Hepatocyte (in vitro differentiated cells): Measurements from ENCODE around the gene RNF115. TPM values are rescaled to one million over a fixed set of nuclear protein-coding genes. Genes with fewer than 3 reads are reported as not detected.
A peak's percentile ranks its signal among the peaks of the same experiment; 100 is the strongest.

Experiments used
- DNase-seq: peaks from one replicate; pipeline ENCODE4 v3.0.0-alpha.2; 2016; ENCODE audit warnings: low spot score
- H2AFZ ChIP-seq: fragments of 200-600 bp; sonication (generic); 2 replicates; pipeline ENCODE4 v1.6.0; 2016; ENCODE audit warnings: antibody characterized with exemption, mild to moderate bottlenecking
- H3K27ac ChIP-seq: fragments of 200-600 bp; sonication (generic); 2 replicates; pipeline ENCODE4 v1.5.1; 2016; ENCODE audit warnings: mild to moderate bottlenecking
- H3K27me3 ChIP-seq: fragments of 200-600 bp; sonication (generic); 2 replicates; pipeline ENCODE4 v1.6.1; 2016
- H3K36me3 ChIP-seq: fragments of 200-600 bp; sonication (generic); replicated peaks from 2 replicates; pipeline ENCODE4 v1.5.1; 2016; ENCODE audit warnings: low read depth; ENCODE audit not compliant: insufficient read depth
- H3K4me1 ChIP-seq: fragments of 200-600 bp; sonication (generic); 2 replicates; pipeline ENCODE4 v1.5.1; 2016; ENCODE audit warnings: mild to moderate bottlenecking, moderate library complexity; ENCODE audit not compliant: insufficient read depth
- H3K4me2 ChIP-seq: fragments of 200-600 bp; sonication (generic); 2 replicates; pipeline ENCODE4 v1.6.0; 2016
- H3K4me3 ChIP-seq: fragments of 200-600 bp; sonication (generic); 2 replicates; pipeline ENCODE4 v1.5.1; 2016; ENCODE audit warnings: mild to moderate bottlenecking
- H3K79me2 ChIP-seq: fragments of 200-600 bp; sonication (generic); 2 replicates; pipeline ENCODE4 v1.6.0; 2017; ENCODE audit warnings: mild to moderate bottlenecking
- H3K9me2 ChIP-seq: fragments of 200-600 bp; sonication (generic); replicated peaks from 2 replicates; pipeline ENCODE4 v1.6.0; 2017; ENCODE audit warnings: mild to moderate bottlenecking; ENCODE audit not compliant: insufficient read depth
- H3K9me3 ChIP-seq: fragments of 200-600 bp; sonication (generic); 2 replicates; pipeline ENCODE4 v1.5.1; 2016; ENCODE audit warnings: low read depth, mild to moderate bottlenecking
- H4K20me1 ChIP-seq: fragments of 200-600 bp; sonication (generic); 2 replicates; pipeline ENCODE4 v1.6.0; 2016; ENCODE audit warnings: mild to moderate bottlenecking; ENCODE audit not compliant: insufficient read depth, poor library complexity, severe bottlenecking
- EZH2 ChIP-seq: fragments of 200-600 bp; sonication (generic); IDR thresholded peaks from 2 replicates; pipeline ENCODE4 v1.6.1; 2016; ENCODE audit warnings: antibody characterized with exemption, mild to moderate bottlenecking, borderline replicate concordance
- EZH2phosphoT487 ChIP-seq: fragments of 200-600 bp; sonication (generic); IDR thresholded peaks from one replicate; pipeline ENCODE4 v1.6.1; 2018; ENCODE audit warnings: antibody characterized with exemption, mild to moderate bottlenecking, low read depth, moderate library complexity; ENCODE audit not compliant: unreplicated experiment, severe bottlenecking
- WGBS: methylation state at CpG from one replicate; pipeline ENCODE4 v1.1.6; 2016; ENCODE audit warnings: low lambda C conversion rate; ENCODE audit errors: missing lambda C conversion rate; 5-methylcytosine and 5-hydroxymethylcytosine counted together
- polyA plus RNA-seq: library from polyadenylated mRNA; unstranded; fragments of >200 nt; fragmentation: Nextera tagmentation; extraction: Ambion mirVana; gene quantifications from 2 replicates; pipeline ENCODE4 v1.2.1, GENCODE V29; 2016
- total RNA-seq: library from RNA; depleted of rRNA; stranded (reverse); fragments of >200 nt; gene quantifications from 2 replicates; pipeline ENCODE4 v1.2.3, GENCODE V29; 2014
- TF ChIP-seq, protein P1 (sequence below): fragments of 200-600 bp; sonication (generic); IDR thresholded peaks from 2 replicates; pipeline ENCODE4 v1.5.1; 2016; ENCODE audit warnings: antibody characterized with exemption, mild to moderate bottlenecking; ENCODE audit not compliant: poor library complexity

The RNF115 gene
- total and polyA plus RNA-seq, 2 experiments from 2014 or later: 8.6 to 13.7 TPM

DNA sequence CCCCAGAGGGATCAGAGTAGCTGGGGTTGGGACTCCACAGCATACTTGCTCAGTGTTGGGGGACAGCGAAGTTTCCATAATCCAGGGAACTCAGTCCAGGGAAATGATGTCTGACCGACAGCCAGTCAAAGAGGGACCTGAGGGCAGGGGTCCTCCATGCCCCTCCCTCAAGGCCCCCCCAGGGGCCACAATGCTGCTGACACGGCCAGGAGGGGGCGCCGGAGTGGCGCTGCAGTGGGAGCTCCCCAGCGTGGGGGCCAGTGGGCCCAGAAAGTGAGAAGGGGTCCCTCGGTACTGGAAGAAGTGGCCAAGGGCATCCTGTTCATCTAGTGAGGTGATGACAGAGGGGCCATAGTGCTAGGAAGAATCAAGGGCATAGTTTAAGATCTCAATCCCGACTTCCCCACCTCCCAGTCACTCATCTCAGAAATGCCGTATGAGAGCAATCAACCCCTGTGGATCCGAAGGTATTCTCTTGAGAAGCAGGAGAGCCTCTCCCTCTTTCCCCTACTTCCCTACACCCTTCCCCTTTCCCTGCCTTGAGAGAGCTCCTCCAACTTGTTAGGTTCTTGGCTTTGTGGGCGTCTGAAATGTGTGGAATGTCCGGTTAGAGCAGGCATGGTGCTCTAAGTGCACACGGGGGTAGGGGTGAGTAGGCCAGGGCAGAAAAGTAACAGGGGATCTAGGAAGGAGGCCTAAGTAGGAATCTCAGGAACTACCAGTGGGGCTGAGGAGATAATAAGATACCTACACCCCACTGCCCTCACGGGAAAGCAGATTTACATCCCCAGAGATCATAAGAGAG, 25.7 kb upstream of the RNF115 start:
- no peak for DNase-seq
- Histone ChIP-seq H3K9me2 (no peaks in the 10 kb centered on the region), H3K4me2 (no peak overlapping the region), H4K20me1 (no peaks in the 10 kb centered on the region), H3K27me3 (no peaks in the 10 kb centered on the region), H2AFZ (no peak overlapping the region), H3K79me2 (no peaks in the 10 kb centered on the region), H3K36me3 (no peaks in the 10 kb centered on the region), H3K27ac (no peak overlapping the region), H3K9me3 (no peaks in the 10 kb centered on the region), H3K4me1 (peaks cover 5% of the 10 kb centered on the region), H3K4me3 (no peak overlapping the region)
- TF ChIP-seq, protein P1, sequence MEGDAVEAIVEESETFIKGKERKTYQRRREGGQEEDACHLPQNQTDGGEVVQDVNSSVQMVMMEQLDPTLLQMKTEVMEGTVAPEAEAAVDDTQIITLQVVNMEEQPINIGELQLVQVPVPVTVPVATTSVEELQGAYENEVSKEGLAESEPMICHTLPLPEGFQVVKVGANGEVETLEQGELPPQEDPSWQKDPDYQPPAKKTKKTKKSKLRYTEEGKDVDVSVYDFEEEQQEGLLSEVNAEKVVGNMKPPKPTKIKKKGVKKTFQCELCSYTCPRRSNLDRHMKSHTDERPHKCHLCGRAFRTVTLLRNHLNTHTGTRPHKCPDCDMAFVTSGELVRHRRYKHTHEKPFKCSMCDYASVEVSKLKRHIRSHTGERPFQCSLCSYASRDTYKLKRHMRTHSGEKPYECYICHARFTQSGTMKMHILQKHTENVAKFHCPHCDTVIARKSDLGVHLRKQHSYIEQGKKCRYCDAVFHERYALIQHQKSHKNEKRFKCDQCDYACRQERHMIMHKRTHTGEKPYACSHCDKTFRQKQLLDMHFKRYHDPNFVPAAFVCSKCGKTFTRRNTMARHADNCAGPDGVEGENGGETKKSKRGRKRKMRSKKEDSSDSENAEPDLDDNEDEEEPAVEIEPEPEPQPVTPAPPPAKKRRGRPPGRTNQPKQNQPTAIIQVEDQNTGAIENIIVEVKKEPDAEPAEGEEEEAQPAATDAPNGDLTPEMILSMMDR: peak; percentile 25
- TF ChIP-seq EZH2phosphoT487: no peak
- 77% methylated on average over 10 of the region's 15 CpGs for WGBS

DNA sequence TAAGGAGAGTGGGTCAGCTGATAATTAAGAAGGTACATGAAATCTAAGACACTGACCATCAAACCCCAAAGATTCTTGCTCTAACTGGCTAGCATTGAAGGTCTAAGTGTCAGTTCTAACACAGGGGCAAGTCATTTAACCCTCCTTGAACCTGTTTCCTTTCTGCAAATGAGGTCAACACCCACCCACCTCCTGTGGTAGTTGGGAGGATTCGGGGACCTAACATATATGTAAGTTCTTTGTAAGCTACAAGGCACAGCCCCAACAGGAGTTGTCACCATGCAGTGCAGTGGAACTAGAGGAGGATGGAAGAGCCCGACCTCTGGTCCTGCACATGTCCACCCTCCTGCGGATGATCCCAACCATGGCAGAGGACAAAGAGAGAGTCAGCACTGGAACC, 23.9 kb upstream of the RNF115 start:
- Histone ChIP-seq H4K20me1 (no peaks in the 10 kb centered on the region), H3K36me3 (no peaks in the 10 kb centered on the region), H2AFZ (no peak overlapping the region), H3K27ac (no peak overlapping the region), H3K4me2 (no peak overlapping the region), H3K4me3 (no peak overlapping the region), H3K9me2 (no peaks in the 10 kb centered on the region), H3K9me3 (no peaks in the 10 kb centered on the region), H3K79me2 (no peaks in the 10 kb centered on the region), H3K4me1 (peaks cover 5% of the 10 kb centered on the region), H3K27me3 (no peaks in the 10 kb centered on the region)
- DNase-seq: no peak
- TF ChIP-seq, protein P1: no peak
- TF ChIP-seq EZH2 (no peak), EZH2phosphoT487 (no peak)
- 96% methylated on average over 3 of the region's 3 CpGs for WGBS

DNA sequence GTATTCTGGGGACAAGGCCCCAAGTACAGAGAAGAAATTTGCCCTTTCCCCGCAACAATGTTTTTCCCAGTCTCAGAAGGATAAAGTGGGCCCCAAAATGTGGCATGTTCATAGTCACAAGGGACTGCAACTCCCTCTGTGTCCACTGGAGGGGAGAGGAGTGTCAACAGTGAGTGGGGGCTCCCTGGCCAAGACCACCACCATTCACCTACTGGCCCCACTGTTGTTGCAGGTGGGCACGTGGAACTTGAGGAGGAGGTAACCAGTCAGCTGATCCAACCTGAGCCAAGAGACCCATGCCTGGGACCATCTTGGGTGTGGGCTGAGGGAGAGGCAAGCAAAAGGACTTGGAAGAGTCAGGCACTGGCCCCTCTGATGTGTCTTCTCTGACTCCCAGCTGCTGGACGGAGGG, 22.3 kb upstream of the RNF115 start:
- peak overlapping the region; percentile 60 for H3K27ac ChIP-seq
- no peaks in the 10 kb centered on the region for H3K36me3 ChIP-seq
- no peaks in the 10 kb centered on the region for H3K27me3 ChIP-seq
- H4K20me1 ChIP-seq: no peaks in the 10 kb centered on the region
- peak overlapping the region; percentile 95 for H3K4me2 ChIP-seq
- H3K9me3 ChIP-seq: no peaks in the 10 kb centered on the region
- no peak overlapping the region for H3K4me3 ChIP-seq
- no peak for TF ChIP-seq EZH2phosphoT487
- TF ChIP-seq EZH2: no peak
- TF ChIP-seq, protein P1: peak; percentile 57
- no peaks in the 10 kb centered on the region for H3K9me2 ChIP-seq
- peak overlapping the region; percentile 90 for H2AFZ ChIP-seq
- WGBS: 81% methylated on average over 3 of the region's 3 CpGs
- no peaks in the 10 kb centered on the region for H3K79me2 ChIP-seq
- peak; percentile 61 for DNase-seq
- peaks cover 5% of the 10 kb centered on the region for H3K4me1 ChIP-seq
